ENCODE results near the gene N4BP2L1. TPM values are rescaled to one million over a fixed set of nuclear protein-coding genes. Genes with fewer than 3 reads are reported as not detected.

Gene N4BP2L1
- total RNA-seq, 6 experiments from 2014 or later = 0.08 to 0.60 (median 0.33) TPM

- H3K9me3 Mint-ChIP-seq = no peaks in the 10 kb centered on the region
- no peak for TF ChIP-seq CTCF (IDR thresholded peaks at IDR 0.05)
- H3K4me1 Mint-ChIP-seq (ENCODE audit: low read depth) = peaks cover 20% of the 10 kb centered on the region
- peaks cover 9% of the 10 kb centered on the region; the same call in 1 of the 2 replicates for H3K36me3 Mint-ChIP-seq (ENCODE audit: low read depth)
- no peak overlapping the region for H3K4me3 Mint-ChIP-seq
- H3K27ac Mint-ChIP-seq = no peak overlapping the region
- peaks cover 4% of the 10 kb centered on the region; the same call in 1 of the 2 replicates for H3K27me3 Mint-ChIP-seq (ENCODE audit: insufficient read depth)
- DNase-seq = no peak
Measured at GRCh38 chr13:32430018-32430747, 2.3 kb upstream of the N4BP2L1 start.

DNA sequence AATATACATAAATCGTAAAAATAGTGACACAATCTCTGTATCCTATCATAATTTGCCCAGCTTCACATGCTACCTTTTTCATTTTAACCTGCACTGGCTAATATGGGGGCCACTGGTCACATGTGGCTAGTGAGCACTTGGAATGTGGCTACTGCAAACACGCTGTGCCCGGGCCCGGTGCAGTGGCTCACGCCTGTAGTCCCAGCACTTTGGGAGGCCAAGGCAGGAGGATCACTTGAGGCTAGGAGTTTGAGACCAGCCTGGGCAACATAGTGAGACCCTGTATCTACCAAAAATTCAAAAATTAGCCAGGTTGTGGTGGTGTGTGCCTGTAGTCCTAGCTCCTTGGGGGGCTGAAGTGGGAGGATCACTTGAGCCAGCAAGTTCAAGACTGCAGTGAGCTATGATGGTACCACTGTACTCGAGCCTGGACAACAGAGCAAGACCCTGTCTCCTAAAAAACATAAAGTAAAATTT lies 1.5 kb upstream of the N4BP2L1 start:
- peaks cover 20% of the 10 kb centered on the region for H3K4me1 Mint-ChIP-seq (ENCODE audit: low read depth)
- H3K27me3 Mint-ChIP-seq (ENCODE audit: insufficient read depth) = peaks cover 4% of the 10 kb centered on the region; the same call in 1 of the 2 replicates
- no peak for DNase-seq
- peaks cover 9% of the 10 kb centered on the region; the same call in 1 of the 2 replicates for H3K36me3 Mint-ChIP-seq (ENCODE audit: low read depth)
- H3K27ac Mint-ChIP-seq = no peak overlapping the region
- no peaks in the 10 kb centered on the region for H3K9me3 Mint-ChIP-seq
- H3K4me3 Mint-ChIP-seq = no peak overlapping the region
- TF ChIP-seq CTCF (IDR thresholded peaks at IDR 0.05) = no peak

GRCh38 chr13:32428581-32429432 lies 877 bp upstream of the N4BP2L1 start:
- Mint-ChIP-seq H3K27me3 (ENCODE audit: insufficient read depth) (peaks cover 4% of the 10 kb centered on the region; the same call in 1 of the 2 replicates), H3K36me3 (ENCODE audit: low read depth) (peaks cover 9% of the 10 kb centered on the region), H3K4me1 (ENCODE audit: low read depth) (peaks cover 20% of the 10 kb centered on the region), H3K4me3 (peak overlapping the region; percentile 73), H3K9me3 (no peaks in the 10 kb centered on the region), H3K27ac (peak overlapping the region; percentile 32; the same call in 1 of the 2 replicates)
- TF ChIP-seq CTCF (IDR thresholded peaks at IDR 0.05) = no peak
- DNase-seq = no peak

DNA sequence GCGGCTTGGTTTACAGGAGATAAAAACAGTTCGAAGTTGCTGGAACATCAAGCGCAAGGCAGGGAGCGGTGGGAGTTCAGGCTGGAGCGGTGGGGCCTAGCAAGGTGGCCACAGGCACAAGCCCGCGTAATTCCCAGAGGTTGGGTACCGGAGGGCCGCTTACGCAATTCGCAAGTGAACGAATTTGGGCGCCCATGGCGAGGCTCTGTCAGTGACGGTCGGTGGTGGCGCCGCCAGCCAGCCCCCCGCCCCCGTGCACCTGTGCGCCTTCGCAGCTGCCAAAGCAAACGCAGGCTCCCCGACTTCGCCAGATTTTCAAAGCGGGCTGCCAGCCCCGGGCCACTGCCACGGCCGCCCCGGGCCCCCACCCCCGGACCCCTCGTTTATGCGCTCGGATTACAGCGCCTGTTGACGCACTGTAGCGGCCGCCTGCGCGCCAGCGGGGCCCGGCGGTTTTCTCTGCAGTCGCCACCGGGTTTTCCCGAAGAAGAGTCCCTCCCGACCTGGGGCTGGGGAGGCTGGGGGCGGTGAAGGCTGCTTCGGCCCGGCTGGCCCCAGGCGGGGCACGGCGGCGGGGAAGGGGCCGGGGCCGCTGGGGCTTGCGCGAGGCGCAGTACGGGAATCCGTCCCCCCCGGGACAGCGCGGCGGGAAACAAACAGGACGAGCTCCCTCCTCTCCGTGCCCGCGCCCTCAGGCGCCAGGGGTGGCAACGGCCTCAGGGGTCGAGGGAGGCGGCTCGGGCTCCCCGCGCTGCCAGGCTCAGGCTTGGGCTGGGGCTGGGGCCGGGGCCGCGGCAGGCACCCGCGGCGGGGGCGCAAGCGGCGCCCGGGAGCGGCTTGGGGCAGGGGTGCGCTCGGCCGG lies 709 bp downstream of the N4BP2L1 start:
- no peak overlapping the region for H3K27ac Mint-ChIP-seq
- H3K4me1 Mint-ChIP-seq (ENCODE audit: low read depth) = peaks cover 20% of the 10 kb centered on the region
- peaks cover 4% of the 10 kb centered on the region; the same call in 1 of the 2 replicates for H3K27me3 Mint-ChIP-seq (ENCODE audit: insufficient read depth)
- peak overlapping the region; percentile 77 for H3K4me3 Mint-ChIP-seq
- peaks cover 9% of the 10 kb centered on the region for H3K36me3 Mint-ChIP-seq (ENCODE audit: low read depth)
- no peak for TF ChIP-seq CTCF (IDR thresholded peaks at IDR 0.05)
- DNase-seq = no peak
- H3K9me3 Mint-ChIP-seq = no peaks in the 10 kb centered on the region
